HG03460 (cell line): ENCODE results near the gene RSF1.
"Not testable (repeated sequence)": the region's sequence is repeated elsewhere in the genome, so short reads cannot be mapped to it uniquely, and the experiment has no call there.

Experiments used
- ATAC-seq: cut with Tn5 transposase; IDR thresholded peaks from one replicate; pipeline ENCODE4 v1.9.1; 2021; ENCODE audit not compliant: unreplicated experiment

RSF1 gene

DNA sequence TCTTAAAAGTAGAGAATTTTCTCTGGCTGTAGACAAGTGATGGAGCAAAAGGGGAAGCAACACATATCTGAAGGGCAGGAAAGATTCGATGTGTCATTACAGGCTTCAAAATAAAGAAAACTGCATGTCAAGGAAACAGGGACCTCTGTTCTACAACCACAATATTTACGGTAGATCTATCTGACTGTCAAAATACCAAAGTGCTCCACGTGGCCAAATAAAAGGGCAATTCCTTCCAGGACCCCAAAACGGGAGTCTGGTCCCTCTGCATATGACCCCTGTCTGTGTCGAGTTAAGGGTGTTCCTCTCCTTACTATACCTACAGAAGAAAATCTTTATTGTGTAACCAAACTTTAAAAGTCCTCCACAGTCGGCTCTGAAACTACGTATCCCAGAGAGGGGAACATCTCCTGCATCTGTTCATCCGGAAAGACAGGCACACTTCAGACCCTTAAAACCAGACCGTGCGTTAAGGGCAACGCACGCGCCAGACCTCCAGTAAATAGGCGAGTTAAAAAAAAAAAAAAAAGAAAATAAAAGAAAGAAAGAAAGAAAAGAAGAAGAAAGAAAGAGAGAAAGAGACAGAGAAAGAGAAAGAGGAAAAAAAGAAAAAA lies 183.7 kb downstream of the RSF1 start:
- no peak for ATAC-seq

DNA sequence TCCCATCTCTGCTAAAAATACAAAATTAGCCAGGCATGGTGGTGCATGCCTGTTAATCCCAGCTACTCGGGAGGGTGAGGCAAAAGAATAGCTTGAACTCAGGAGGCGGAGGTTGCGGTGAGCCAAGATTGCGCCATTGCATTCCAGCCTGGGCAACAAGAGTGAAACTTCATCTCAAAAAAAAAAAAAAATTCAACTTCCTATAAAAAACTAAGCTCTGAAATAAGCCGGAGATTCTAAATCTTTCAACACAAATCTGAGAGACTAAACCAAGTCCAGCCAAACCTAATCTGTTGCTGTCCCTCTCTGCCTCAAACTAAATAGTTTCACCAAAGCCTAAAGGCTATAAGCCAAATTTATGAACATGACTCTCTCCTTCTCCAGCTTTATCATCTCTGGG lies 186.6 kb downstream of the RSF1 start:
- not testable (repeated sequence) for ATAC-seq

DNA sequence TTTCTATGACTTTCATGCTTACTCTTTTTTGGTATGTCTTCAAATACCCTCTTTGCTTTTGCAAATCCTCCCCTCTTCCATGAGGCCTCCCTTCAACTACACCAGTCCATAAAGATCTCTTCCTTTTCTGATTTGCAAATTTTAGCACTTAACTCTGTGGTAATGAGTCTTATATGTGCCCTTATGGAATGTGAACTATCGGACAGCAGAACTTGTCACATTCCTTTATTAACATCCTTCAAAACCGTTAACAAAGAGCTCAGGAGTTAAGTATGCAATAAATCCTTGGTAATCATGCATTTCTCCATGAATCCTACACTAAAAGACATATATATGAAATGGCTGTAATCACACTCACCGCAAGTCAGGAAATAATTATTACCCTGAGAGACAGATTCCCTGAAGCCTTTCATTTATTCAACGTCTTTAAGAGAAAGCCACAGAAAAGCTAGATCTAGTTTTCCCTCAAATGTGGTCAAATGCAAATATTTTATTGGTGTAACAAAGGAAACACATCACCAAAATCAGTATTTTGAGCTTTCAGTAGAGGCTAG lies 190.3 kb downstream of the RSF1 start:
- ATAC-seq: no peak

DNA sequence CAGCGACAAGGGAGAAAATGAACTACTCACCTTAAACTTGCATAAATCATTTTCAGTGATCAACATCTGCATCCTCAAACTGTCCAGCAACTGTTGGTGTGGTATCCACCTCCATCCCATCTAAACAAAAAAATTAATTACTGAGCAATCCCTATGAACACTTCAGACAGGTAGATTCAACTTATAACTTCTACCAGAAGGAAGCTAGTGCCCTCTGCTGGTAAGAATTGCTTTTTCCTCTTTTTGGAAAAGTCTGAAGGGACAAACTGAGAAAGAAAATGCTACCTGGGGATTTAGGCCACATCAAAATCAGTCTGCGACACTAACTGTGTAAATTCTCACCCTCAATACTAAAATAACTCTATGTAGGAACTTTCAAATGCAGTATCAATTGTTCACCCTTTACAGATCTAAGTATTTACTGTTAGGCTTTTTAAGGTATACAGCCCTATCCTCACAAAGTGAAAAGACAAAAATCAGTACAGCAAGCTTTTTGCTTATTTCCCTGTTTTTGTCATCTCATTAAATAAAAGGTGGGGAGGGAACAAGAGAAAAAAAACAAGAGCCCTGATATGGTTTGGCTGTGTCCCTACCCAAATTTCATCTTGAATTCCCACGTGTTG lies 200.8 kb downstream of the RSF1 start:
- no peak for ATAC-seq

DNA sequence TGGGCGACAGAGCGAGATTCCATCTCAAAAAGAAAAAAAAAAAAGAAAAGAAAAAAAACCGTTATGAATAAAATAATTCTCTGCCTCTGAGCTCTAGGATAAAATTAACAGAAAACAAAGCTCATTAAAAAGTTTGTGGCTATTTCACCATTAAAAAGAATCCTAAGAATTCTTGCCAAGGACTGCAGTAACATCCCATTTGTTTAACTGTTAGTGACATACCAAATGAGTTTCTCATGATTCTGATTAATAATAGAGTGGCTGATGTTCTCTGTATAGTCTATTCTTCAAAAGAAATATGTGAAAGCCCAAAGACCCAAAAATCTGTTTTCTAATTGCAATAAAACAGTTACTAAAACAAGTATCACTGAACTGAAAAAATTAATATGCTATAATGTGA lies 202.6 kb downstream of the RSF1 start:
- ATAC-seq: no peak

DNA sequence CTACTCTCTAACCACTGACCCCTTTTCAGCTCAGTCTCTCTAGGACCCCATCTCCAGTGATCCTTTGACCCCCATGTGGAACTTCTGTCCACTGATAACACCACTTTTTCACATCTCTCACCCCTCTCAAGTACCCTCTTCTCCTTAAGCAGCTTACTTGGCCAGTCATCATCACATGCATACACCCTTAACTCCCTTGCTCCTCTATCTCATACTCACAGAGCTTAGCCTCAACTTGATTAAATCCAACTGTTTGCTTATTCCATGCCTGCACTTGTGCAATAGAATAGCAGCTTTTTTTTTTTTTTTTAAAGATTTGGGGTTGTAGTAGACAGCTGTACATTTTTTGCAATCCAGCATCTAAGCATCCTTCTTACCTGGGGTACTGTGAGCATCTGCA lies 208.6 kb downstream of the RSF1 start:
- ATAC-seq: no peak
